Measurements from ENCODE around the gene COX4I2. TPM values are rescaled to one million over a fixed set of nuclear protein-coding genes. Genes with fewer than 3 reads are reported as not detected.
A peak's percentile ranks its signal among the peaks of the same experiment; 100 is the strongest.
"Not testable (repeated sequence)": the region's sequence is repeated elsewhere in the genome, so short reads cannot be mapped to it uniquely, and the experiment has no call there.

Gene COX4I2
- total RNA-seq, 1 donor from 2014 or later = 6.3 TPM

DNA sequence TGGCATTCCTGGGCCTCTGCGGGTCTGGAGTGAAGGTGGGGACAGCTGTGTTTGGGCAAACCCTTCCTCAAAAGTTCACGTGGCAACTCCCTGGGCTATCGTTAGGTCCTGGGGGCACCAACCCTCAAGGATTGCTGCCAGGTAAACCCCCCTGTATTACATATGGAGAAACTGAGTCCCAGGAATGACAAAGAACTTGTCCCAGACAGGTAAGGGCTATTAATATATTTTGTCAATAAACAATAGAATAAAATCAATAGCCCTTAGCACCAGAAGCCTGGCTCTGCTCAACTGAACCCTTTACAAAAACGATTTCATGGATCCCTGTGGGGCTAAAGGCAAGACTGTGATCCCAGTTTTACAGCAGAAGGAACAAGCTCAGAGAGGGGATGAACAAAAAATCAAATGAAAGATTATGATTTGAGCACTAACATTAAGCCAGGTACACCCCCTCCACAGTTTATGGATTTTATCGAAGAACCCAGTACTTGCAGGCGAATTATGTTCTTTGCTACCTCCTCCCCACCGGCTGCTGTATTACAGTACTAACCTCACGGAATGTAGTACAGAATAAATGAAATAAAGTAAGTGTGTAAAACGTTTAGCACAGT lies 30.0 kb upstream of the COX4I2 start:
- DNase-seq = no peak

DNA sequence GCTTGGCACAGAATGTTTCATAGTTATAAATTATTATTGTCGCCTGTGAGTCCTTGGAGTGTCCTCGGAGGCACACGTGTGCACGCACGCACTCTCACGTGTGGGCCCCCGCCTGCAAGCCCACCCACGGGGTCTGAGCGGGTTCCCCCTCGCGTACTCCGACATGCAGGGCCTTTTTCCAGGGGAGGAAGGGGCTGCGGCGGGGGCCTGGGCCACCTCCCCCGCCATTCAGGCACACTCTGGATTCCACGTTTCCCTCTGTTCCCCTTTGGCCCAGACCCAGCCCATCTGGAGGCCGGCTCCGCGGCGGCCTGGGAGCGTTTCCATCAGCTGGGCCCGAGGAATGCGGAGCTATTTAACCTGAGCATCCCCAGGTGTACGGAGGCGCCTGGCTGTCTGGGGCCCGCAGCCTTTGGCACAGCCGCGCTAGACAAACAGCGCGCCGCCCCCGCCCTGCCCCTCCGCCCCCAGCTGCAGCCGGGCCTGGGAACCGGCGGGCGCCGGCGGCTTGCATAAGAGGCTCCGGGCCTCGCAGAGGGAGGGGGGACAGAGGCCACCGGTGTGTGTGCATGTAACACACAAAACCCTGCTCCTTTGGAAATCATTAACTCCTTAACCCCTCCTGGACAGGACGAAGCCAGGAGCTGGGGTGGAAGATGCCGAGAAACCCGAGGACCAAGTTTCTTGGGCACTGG lies 29.3 kb upstream of the COX4I2 start:
- DNase-seq = peak; percentile 94

DNA sequence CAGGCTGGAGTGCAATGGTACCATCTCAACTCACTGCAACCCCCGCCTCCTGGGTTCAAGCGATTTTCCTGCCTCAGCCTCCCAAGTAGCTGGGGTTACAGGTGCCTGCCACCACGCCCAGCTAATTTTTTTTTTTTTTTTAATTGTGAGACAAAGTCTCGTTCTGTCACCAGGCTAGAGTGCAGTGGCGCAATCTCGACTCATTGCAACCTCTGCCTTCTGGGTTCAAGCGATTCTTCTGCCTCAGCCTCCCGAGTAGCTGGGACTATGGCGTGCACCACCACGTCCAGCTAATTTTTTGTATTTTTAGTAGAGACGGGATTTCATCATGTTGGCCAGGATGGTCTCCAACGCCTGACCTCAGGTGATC lies 25.5 kb upstream of the COX4I2 start:
- not testable (repeated sequence) for DNase-seq

GRCh38 chr20:31615416-31615815 lies 22.3 kb upstream of the COX4I2 start:
- DNase-seq = no peak

DNA sequence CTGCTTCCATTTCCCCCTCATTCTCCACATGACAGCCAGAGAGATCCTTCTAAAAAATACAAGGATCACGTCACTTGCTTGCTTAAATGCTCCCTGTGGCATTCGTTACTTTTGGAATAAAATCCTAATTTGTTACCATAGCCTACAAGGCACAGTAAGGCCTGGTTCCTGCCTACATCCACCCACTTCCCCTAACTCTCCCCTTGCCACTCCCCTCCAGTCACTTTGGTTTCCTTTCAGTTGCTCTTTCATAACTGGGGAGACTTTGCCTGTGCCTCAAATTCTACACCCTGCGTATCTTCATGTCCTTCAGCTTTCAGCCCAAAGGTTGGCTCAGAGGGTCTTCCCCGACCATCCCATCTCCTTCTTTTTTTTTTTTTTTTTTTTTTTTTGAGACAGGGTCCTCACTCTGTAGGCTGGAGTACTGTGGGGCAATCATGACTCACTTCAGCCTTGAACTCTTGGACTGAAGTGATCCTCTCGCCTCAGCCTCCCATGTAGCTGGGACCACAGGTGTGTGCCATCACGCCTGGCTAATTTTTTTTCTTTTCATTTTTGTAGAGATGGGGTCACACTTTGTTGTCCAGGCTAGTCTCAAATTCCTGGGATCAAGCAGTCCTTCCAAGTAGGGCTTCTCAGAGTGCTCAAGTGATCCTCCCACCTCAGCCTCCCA lies 20.1 kb upstream of the COX4I2 start:
- no peak for DNase-seq

- DNase-seq = no peak
These were observed 17.5 kb upstream of the COX4I2 start for GRCh38 chr20:31620246-31620645.

- DNase-seq = not testable (repeated sequence)
These were observed 14.6 kb upstream of the COX4I2 start for GRCh38 chr20:31623123-31623505.

DNA sequence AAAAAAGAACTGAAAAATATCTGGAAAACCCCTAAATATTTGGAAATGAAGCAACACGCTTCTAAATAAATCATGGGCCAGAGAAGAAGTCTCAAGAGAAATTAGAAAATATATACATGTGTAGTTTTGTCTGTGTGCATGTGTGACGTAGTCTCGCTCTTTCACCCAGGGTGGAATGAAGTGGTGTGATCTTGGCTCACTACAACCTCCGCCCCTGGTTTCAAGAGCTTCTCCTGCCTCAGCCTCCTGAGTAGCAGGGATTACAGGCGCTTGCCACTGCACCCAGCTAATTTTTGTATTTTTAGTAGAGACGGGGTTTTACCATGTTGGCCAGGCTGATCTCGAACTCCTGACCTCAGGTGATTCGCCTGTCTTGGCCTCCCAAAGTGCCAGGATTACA lies 11.2 kb upstream of the COX4I2 start:
- not testable (repeated sequence) for DNase-seq

GRCh38 chr20:31628057-31628456 lies 9.7 kb upstream of the COX4I2 start:
- not testable (repeated sequence) for DNase-seq

DNA sequence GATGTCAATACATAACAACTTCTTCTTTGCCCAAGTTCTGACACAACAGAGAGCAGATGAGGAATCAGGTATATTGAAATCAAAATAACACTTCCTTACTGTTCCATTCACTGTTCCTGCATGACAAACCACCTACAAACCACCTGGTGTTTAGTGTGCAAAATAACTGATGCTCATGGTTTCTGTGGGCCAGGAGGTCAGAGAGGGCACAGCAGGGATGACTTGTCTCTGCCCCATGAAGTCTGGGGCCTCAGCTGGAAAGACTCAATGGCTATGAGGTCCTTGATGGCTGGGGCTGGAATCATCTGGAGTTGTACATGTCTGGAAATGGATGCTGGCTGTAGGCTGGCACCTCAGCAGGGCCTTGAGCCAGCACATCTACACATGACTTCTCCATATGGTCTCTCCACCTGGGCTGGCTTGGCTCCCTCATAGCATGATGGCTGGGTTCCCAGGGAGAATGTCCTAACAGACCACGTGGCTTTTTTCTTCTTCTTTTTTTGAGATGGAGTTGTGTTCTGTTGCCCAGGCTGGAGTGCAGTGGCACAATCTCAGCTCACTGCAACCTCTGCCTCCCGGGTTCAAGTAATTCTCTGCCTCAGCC lies 7.4 kb upstream of the COX4I2 start:
- DNase-seq = peak; percentile 56

GRCh38 chr20:31632548-31633338 lies 5.0 kb upstream of the COX4I2 start:
- no peak for DNase-seq

- no peak for DNase-seq
These were observed 4.3 kb upstream of the COX4I2 start for GRCh38 chr20:31633339-31633914.

- DNase-seq = no peak
These were observed 605 bp downstream of the COX4I2 start for GRCh38 chr20:31638317-31638716.

- no peak for DNase-seq
These were observed 1.1 kb downstream of the COX4I2 start for GRCh38 chr20:31638816-31639215.

DNA sequence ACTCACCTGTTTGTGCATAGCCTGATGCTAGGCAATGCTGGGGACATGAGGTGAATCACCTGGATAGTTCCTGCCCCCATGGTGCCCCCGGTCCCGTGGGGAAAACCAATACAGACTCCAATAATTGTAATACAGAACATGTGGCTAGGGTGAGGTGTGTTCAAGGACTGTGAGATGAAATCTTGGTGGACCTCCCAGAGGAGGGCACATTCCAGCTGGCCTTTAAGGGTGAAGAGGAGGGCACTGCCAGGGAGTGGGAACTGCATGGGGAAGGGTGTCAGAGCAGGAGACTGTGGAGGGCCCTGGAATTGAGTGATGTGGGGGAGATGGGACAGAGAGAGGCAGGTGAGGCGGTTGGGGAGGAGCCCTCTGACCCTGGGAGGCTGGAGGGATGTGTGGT lies 2.5 kb downstream of the COX4I2 start:
- no peak for DNase-seq

DNA sequence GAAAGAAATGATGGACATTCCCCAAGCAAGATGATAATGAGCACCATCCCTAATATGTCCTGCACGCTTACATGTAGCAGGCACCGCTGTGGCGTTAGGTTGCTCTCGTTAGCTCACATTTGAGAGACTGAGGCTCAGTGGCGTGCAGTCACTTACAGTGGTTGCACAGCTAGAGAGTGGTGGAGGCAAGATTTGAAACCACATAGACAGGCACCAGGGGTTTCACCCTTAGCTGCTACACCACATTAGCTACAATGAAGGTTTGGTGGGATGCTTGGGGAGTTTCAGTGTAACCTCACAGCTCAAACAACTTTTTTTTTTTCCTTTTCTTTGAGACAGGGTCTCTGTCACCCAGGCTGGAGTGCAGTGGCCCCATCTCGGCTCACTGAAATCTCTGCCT lies 3.7 kb downstream of the COX4I2 start:
- DNase-seq = no peak

GRCh38 chr20:31642837-31643236 lies 5.1 kb downstream of the COX4I2 start:
- DNase-seq = no peak

DNA sequence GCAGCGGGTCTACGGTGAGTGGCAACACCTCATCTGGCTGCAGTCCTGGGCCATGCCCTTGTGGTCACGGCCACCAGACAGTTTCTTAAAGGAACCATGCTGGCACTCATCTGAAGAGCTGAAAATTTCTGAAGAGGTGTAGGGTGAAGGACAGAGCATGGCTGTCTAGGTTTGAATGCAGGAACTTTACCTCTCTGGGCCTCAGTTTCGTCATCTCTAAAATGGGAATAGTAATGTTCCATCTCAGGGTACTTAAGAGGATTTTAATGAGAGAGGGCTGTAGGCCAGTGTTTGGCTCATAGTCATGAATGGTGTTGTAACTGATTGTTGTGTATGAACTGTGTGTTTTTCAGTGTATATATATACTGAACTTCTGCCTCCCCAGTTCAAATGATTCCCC lies 5.8 kb downstream of the COX4I2 start:
- DNase-seq = no peak

GRCh38 chr20:31644701-31645100 lies 7.0 kb downstream of the COX4I2 start:
- peak; percentile 46 for DNase-seq

DNA sequence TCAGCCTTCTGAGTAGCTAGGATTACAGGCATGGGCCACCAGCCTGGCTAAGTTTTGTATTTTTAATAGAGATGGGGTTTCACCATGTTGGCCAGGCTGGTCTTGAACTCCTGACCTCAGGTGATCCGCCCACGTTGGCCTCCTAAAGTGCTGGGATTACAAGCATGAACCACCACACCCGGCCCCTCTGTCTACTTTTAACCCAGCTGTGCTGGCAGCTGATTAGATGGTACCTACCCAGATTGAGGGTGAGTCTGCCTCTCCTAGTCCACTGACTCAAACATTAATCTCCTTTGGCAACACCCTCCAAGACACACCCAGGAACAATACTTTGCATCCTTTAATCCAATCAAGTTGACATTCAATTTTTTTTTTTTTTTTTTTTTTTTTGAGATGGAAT lies 10.4 kb downstream of the COX4I2 start:
- DNase-seq = not testable (repeated sequence)

DNA sequence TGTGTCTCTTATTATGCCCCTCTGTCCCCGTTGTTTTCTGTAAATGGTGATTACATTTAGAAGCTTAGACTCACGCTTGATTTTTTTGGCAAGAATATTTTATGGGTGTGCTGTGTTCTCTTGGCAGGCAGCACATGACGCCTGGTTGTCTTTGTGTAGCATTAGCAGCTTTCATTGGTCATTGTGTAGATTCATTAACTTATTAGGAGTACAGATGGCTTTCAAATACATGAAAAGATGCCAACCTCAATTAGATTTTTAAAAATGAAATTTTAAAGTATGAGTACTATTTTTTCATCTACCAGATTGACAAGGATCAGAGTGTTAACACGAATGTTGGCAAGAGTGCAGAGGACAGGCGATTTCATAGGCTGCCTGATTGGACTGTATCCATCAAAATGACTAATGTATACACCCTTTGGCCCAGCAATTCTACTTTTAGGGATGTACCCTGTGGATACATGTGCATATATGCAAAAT lies 15.2 kb downstream of the COX4I2 start:
- peak; percentile 49 for DNase-seq

DNA sequence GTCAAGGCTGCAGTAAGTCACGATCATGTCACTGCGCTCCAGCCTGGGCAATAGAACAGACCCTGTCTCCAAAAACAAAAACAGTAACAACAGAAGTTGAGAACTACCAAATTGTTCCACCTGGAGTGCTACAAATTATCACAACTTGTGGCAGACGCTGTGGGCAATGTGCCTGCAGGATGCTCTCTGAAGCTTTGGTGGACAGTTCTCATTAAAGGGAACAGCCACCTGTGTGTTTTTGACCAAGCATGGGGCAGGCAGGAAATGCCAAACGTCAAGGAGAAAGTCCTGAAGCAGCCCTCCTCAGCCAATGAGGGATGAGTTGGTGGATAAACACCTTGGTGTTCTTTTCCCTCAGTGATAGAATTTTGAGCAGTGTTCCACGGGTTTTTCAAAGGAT lies 15.8 kb downstream of the COX4I2 start:
- DNase-seq = no peak
